BJ (cell line): ENCODE results near the gene HSCB. TPM values are rescaled to one million over a fixed set of nuclear protein-coding genes. Genes with fewer than 3 reads are reported as not detected.
"Not testable (repeated sequence)": the region's sequence is repeated elsewhere in the genome, so short reads cannot be mapped to it uniquely, and the experiment has no call there.

Experiments used
- CTCF ChIA-PET: fragments of 350-600 bp; formaldehyde crosslinking; extraction: SDS; loops from one replicate; lab custom pipeline; 2021; ENCODE audit warnings: antibody characterized with exemption, inconsistent platforms; lab: Yijun Ruan, JAX
- POLR2A ChIA-PET: fragments of 300-600 bp; sonication (Branson Sonifier 250); formaldehyde crosslinking; extraction: SDS; loops from one replicate; lab custom pipeline; 2021; ENCODE audit warnings: antibody characterized with exemption; lab: Charles Lee
- DNase-seq: peaks from one replicate; pipeline ENCODE4 v3.0.0-alpha.2; 2011; ENCODE audit warnings: low read depth
- H3K27me3 ChIP-seq: 2 replicates; pipeline ENCODE4 v1.6.0; 2011; ENCODE audit warnings: low read length; ENCODE audit not compliant: control insufficient read depth, insufficient read depth
- H3K36me3 ChIP-seq: 2 replicates; pipeline ENCODE4 v1.5.1; 2011; ENCODE audit warnings: low read length; ENCODE audit not compliant: control insufficient read depth, insufficient read depth
- H3K4me3 ChIP-seq: 2 replicates; pipeline ENCODE4 v1.5.1; 2011; ENCODE audit warnings: low read depth, mild to moderate bottlenecking, control low read depth, low read length
- polyA plus RNA-seq: library from polyadenylated mRNA; depleted of rRNA; stranded (reverse); fragments of >200 nt; gene quantifications from 2 replicates; pipeline ENCODE4 v1.2.3, GENCODE V29; 2011
- TF ChIP-seq, protein P1 (sequence below): IDR thresholded peaks from 2 replicates; pipeline ENCODE4 v1.5.1; 2011; ENCODE audit warnings: low read depth, mild to moderate bottlenecking, control low read depth, inconsistent platforms, low read length, moderate library complexity; ENCODE audit not compliant: insufficient read depth

HSCB gene
- polyA plus RNA-seq, 1 experiment, result 12.7 TPM

GRCh38 chr22:28759861-28760560, 18.2 kb downstream of the HSCB start:
- no peaks in the 10 kb centered on the region for H3K27me3 ChIP-seq
- no peaks in the 10 kb centered on the region for H3K36me3 ChIP-seq
- POLR2A ChIA-PET, result no interaction called here
- TF ChIP-seq, protein P1, sequence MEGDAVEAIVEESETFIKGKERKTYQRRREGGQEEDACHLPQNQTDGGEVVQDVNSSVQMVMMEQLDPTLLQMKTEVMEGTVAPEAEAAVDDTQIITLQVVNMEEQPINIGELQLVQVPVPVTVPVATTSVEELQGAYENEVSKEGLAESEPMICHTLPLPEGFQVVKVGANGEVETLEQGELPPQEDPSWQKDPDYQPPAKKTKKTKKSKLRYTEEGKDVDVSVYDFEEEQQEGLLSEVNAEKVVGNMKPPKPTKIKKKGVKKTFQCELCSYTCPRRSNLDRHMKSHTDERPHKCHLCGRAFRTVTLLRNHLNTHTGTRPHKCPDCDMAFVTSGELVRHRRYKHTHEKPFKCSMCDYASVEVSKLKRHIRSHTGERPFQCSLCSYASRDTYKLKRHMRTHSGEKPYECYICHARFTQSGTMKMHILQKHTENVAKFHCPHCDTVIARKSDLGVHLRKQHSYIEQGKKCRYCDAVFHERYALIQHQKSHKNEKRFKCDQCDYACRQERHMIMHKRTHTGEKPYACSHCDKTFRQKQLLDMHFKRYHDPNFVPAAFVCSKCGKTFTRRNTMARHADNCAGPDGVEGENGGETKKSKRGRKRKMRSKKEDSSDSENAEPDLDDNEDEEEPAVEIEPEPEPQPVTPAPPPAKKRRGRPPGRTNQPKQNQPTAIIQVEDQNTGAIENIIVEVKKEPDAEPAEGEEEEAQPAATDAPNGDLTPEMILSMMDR, result no peak
- DNase-seq, result no peak
- no peak overlapping the region for H3K4me3 ChIP-seq
- CTCF ChIA-PET, result interaction anchor here (0.6 to 0.8 kb wide), 3 partner anchors 11 to 1419 kb away, joined by 3 to 4 read pairs (median 4); no protein-coding TSS in a partner anchor

- Histone ChIP-seq H3K27me3 (no peaks in the 10 kb centered on the region), H3K36me3 (no peaks in the 10 kb centered on the region), H3K4me3 (no peak overlapping the region)
- CTCF ChIA-PET, result interaction anchor here (0.7 kb wide), 1 partner anchor 11 kb away, joined by 3 read pairs; no protein-coding TSS in a partner anchor
- POLR2A ChIA-PET, result no interaction called here
- DNase-seq, result no peak
- TF ChIP-seq, protein P1, result no peak
Measured at GRCh38 chr22:28761449-28761755, 19.6 kb downstream of the HSCB start.

DNA sequence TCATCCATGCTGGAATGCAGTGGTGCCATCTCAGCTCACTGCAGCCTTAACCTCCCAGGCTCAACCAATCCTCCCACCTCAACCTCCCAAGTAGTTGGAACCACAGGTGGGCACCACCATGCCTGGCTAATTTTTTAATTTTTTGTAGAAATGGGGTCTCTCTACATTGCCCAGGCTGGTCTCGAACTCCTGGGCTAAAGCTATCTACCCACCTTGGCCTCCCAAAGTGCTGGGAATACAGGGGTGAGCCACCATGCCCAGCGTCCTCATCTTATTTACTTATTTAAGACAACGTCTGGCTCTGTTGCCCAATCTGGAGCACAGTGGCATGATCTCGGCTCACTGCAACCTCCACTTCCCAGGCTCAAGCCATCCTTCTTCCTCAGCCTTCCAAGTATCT, 20.2 kb downstream of the HSCB start:
- H3K27me3 ChIP-seq, CTCF ChIA-PET, H3K36me3 ChIP-seq, DNase-seq, POLR2A ChIA-PET, H3K4me3 ChIP-seq: not testable (repeated sequence)

DNA sequence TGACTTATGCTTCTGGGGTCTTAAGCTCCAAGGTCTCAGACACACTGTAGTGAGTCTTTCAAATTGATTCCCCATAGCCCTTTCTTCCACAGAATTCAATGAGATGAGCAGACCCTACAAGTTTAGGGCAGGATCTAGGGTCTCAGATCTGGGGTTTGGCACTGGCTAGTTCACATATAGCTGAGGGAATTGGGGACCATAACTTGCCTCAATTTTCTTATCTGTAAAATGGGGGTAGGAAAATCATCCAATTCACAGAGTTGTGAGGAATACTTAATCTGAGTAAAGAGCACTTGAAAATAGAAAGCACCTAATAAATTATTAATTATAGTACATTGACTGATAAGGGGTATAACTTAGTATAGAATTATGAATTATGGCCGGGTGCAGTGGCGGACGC, 24.8 kb downstream of the HSCB start:
- DNase-seq, result no peak
- ChIA-PET POLR2A (no interaction called here), CTCF (interaction anchor here (0.6 kb wide), 1 partner anchor 156 kb away, joined by 3 read pairs; no protein-coding TSS in a partner anchor)
- Histone ChIP-seq H3K36me3 (no peaks in the 10 kb centered on the region), H3K27me3 (no peaks in the 10 kb centered on the region), H3K4me3 (no peak overlapping the region)
- TF ChIP-seq, protein P1, result no peak

- Histone ChIP-seq H3K36me3 (no peaks in the 10 kb centered on the region), H3K27me3 (no peaks in the 10 kb centered on the region), H3K4me3 (no peak overlapping the region)
- TF ChIP-seq, protein P1, result no peak
- POLR2A ChIA-PET, result no interaction called here
- DNase-seq, result no peak
- CTCF ChIA-PET, result interaction anchor here (1.6 kb wide), 1 partner anchor 168 kb away, joined by 3 read pairs; no protein-coding TSS in a partner anchor
Measured at GRCh38 chr22:28768701-28769393, 27.0 kb downstream of the HSCB start.
